ENCODE results near the gene TMEM43.

The TMEM43 gene

DNA sequence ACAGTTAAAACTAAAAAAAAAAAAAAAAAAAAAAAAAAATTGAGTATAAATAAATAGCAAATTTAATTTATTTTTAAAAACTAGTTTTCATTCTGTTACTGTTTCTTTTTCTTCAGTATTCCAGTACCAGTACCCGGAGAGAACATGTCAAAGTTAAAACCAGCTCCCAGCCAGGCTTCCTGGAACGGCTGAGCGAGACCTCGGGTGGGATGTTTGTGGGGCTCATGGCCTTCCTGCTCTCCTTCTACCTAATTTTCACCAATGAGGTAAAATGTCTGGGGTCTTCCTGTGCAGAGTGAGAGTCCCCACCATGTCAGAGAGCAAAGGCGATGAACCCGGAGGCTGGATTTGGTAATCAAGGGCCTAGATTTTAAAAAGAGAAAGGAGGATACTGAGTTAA lies 4.4 kb downstream of the TMEM43 start:
- no peak overlapping the region for H2AFZ ChIP-seq (ENCODE audit: low read length)
- TF ChIP-seq, protein P1, sequence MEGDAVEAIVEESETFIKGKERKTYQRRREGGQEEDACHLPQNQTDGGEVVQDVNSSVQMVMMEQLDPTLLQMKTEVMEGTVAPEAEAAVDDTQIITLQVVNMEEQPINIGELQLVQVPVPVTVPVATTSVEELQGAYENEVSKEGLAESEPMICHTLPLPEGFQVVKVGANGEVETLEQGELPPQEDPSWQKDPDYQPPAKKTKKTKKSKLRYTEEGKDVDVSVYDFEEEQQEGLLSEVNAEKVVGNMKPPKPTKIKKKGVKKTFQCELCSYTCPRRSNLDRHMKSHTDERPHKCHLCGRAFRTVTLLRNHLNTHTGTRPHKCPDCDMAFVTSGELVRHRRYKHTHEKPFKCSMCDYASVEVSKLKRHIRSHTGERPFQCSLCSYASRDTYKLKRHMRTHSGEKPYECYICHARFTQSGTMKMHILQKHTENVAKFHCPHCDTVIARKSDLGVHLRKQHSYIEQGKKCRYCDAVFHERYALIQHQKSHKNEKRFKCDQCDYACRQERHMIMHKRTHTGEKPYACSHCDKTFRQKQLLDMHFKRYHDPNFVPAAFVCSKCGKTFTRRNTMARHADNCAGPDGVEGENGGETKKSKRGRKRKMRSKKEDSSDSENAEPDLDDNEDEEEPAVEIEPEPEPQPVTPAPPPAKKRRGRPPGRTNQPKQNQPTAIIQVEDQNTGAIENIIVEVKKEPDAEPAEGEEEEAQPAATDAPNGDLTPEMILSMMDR (IDR thresholded peaks at IDR 0.05; ENCODE audit: low read length), result no peak
- TF ChIP-seq EZH2 (IDR thresholded peaks at IDR 0.05; ENCODE audit: borderline replicate concordance, low read length), result no peak
- no peaks in the 10 kb centered on the region for H3K27me3 ChIP-seq (ENCODE audit: insufficient read depth, low read length)
- H3K4me3 ChIP-seq (ENCODE audit: low read depth, low read length, poor library complexity, severe bottlenecking), result no peak overlapping the region
- H3K27ac ChIP-seq (ENCODE audit: low read depth, low read length, poor library complexity, severe bottlenecking), result no peak overlapping the region
- H4K20me1 ChIP-seq (ENCODE audit: insufficient read depth, low read length), result no peaks in the 10 kb centered on the region
- peaks cover 50% of the 10 kb centered on the region for H3K36me3 ChIP-seq (ENCODE audit: insufficient read depth, low read length)
- H3K79me2 ChIP-seq (ENCODE audit: insufficient read depth, low read length), result no peaks in the 10 kb centered on the region
- H3K4me1 ChIP-seq (ENCODE audit: insufficient read depth, low read length, severe bottlenecking), result peaks cover 14% of the 10 kb centered on the region
- H3K4me2 ChIP-seq (ENCODE audit: low read length), result no peak overlapping the region
- H3K9me3 ChIP-seq (ENCODE audit: low read length), result no peaks in the 10 kb centered on the region
- H3K9me2 ChIP-seq (ENCODE audit: low read depth, low read length), result no peaks in the 10 kb centered on the region
- H3F3A ChIP-seq (ENCODE audit: insufficient read depth, low read length), result no peaks in the 10 kb centered on the region
- no peak overlapping the region for H3K9ac ChIP-seq (ENCODE audit: low read length)

DNA sequence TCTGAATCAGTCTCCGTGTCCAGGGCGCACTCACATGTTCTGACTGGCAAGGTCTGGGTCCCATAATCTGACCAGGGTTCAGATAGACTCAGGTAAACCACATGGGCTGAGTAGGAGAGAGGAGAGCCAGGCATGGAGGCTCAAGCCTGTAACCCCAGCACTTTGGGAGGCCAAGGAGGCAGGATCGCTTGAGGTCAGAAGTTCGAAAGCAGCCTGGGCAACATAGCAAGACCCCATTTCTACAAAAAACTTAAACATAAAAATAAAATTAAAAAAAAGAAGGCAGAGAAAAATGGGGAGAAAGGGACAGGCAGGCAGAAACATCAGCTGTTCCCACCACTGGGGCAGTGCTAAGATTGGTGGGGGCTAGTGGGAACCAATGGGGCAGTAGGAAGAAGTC lies 5.4 kb downstream of the TMEM43 start:
- Histone ChIP-seq H3K4me1 (ENCODE audit: insufficient read depth, low read length, severe bottlenecking) (peaks cover 14% of the 10 kb centered on the region), H3K27me3 (ENCODE audit: insufficient read depth, low read length) (no peaks in the 10 kb centered on the region), H3K9me2 (ENCODE audit: low read depth, low read length) (no peaks in the 10 kb centered on the region), H3K36me3 (ENCODE audit: insufficient read depth, low read length) (peaks cover 56% of the 10 kb centered on the region), H2AFZ (ENCODE audit: low read length) (no peak overlapping the region), H3F3A (ENCODE audit: insufficient read depth, low read length) (no peaks in the 10 kb centered on the region), H3K4me2 (ENCODE audit: low read length) (no peak overlapping the region), H4K20me1 (ENCODE audit: insufficient read depth, low read length) (no peaks in the 10 kb centered on the region), H3K79me2 (ENCODE audit: insufficient read depth, low read length) (no peaks in the 10 kb centered on the region), H3K9me3 (ENCODE audit: low read length) (no peaks in the 10 kb centered on the region), H3K9ac (ENCODE audit: low read length) (no peak overlapping the region), H3K27ac (ENCODE audit: low read depth, low read length, poor library complexity, severe bottlenecking) (no peak overlapping the region), H3K4me3 (ENCODE audit: low read depth, low read length, poor library complexity, severe bottlenecking) (no peak overlapping the region)
- no peak for TF ChIP-seq EZH2 (IDR thresholded peaks at IDR 0.05; ENCODE audit: borderline replicate concordance, low read length)
- TF ChIP-seq, protein P1 (IDR thresholded peaks at IDR 0.05; ENCODE audit: low read length), result no peak

DNA sequence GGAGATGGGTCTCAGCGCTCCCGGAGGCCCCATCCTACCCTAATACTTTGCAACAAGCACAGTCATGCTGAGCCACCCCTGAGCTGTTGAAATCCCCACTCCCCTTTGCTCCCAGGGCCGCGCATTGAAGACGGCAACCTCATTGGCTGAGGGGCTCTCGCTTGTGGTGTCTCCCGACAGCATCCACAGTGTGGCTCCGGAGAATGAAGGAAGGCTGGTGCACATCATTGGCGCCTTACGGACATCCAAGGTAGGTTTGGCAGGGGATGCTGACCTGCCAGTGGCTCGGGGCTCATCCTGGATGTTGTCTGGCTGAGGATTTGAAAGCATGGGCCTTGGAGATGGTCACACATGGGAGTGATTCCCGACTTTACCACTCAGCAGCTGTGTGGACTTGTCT lies 5.9 kb downstream of the TMEM43 start:
- Histone ChIP-seq H2AFZ (ENCODE audit: low read length) (no peak overlapping the region), H3K4me1 (ENCODE audit: insufficient read depth, low read length, severe bottlenecking) (peaks cover 10% of the 10 kb centered on the region), H3F3A (ENCODE audit: insufficient read depth, low read length) (no peaks in the 10 kb centered on the region), H3K27ac (ENCODE audit: low read depth, low read length, poor library complexity, severe bottlenecking) (no peak overlapping the region), H3K79me2 (ENCODE audit: insufficient read depth, low read length) (no peaks in the 10 kb centered on the region), H3K27me3 (ENCODE audit: insufficient read depth, low read length) (no peaks in the 10 kb centered on the region), H4K20me1 (ENCODE audit: insufficient read depth, low read length) (no peaks in the 10 kb centered on the region), H3K9ac (ENCODE audit: low read length) (no peak overlapping the region), H3K36me3 (ENCODE audit: insufficient read depth, low read length) (peaks cover 60% of the 10 kb centered on the region), H3K4me2 (ENCODE audit: low read length) (no peak overlapping the region), H3K9me3 (ENCODE audit: low read length) (no peaks in the 10 kb centered on the region), H3K9me2 (ENCODE audit: low read depth, low read length) (no peaks in the 10 kb centered on the region), H3K4me3 (ENCODE audit: low read depth, low read length, poor library complexity, severe bottlenecking) (no peak overlapping the region)
- TF ChIP-seq, protein P1 (IDR thresholded peaks at IDR 0.05; ENCODE audit: low read length), result no peak
- TF ChIP-seq EZH2 (IDR thresholded peaks at IDR 0.05; ENCODE audit: borderline replicate concordance, low read length), result no peak

All from OCI-LY1 (cell line).